ENCODE results near the gene CLIC6.
"Not testable (repeated sequence)": the region's sequence is repeated elsewhere in the genome, so short reads cannot be mapped to it uniquely, and the experiment has no call there.

CLIC6 gene

DNA sequence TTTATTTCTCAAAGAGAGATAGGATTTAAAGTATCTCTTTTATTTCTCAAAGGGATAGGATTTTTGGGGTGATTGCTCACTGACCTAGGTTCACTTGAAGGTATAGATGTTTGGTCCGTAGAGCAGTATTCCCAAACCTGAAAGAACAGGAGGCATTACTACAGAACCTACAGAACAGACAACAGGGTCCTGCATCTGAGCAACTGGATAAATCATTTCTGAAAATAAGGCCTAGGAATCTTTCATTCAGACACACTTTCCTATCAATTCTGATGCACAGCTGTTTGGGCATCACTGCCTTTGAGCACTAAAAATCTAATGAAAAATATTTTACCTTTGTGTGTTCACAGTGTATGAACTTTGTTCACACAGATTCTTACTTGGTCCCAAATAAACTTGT, 17.2 kb upstream of the CLIC6 start:
- no peak for FAIRE-seq
- no peak for DNase-seq (ENCODE audit: low spot score)

DNA sequence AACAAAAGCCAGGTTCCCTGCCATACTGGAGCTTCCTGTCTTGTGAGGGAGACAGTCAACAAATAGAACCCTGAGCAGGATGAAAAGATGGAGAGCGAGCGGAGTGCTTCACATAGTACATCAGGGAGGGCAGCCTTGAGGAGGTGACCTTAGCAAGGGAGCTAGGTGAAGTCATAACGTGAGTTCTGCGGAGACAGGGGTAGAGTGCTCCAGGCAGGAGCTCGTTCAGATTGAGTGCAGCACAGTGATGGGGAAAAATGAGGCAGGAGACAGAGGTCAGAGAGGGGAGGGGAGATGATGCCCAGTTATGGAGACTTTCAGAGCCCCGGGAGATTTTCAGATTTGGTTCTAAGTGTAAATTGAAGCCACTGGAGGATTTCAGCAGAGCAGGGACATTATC, 15.3 kb upstream of the CLIC6 start:
- no peak for FAIRE-seq
- DNase-seq (ENCODE audit: low spot score): no peak

DNA sequence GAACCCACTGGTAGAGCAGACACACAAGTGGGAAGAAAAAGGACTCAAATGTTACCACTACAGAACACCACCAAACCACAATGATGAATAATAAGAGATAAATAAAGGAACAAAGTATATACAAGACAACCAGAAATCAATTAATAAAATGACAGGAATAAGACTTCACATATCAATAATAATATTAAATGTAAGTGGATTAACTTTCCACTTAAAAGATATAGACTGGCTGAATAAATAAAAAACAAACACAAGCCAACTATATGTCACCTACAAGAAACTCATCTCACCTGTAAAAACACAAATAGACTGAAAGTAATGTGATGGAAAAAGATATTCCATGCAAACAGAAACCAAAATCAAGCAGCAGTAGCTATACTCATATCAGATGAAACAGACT, 6.9 kb upstream of the CLIC6 start:
- DNase-seq (ENCODE audit: low spot score) (no peak), FAIRE-seq (no peak)

DNA sequence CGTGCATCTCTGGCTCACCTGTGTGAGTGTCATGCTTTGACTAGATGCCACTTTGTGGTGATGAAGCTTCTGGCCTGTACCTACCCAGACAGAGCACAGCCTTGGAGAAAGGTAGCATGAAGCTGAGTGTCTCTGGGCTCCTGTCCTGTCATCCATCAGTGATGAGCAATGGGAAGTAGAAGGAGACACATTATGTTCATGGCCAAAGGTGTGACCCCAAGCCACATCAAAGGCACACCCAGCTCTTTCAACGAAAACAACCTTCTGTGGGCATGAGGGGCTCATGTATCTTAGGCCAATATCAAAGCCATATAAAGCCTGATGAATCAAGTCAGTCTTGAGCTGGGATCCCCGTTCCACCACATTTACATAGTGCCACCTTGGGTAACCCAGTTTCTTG, 1.0 kb upstream of the CLIC6 start:
- FAIRE-seq (no peak), DNase-seq (ENCODE audit: low spot score) (no peak)

DNA sequence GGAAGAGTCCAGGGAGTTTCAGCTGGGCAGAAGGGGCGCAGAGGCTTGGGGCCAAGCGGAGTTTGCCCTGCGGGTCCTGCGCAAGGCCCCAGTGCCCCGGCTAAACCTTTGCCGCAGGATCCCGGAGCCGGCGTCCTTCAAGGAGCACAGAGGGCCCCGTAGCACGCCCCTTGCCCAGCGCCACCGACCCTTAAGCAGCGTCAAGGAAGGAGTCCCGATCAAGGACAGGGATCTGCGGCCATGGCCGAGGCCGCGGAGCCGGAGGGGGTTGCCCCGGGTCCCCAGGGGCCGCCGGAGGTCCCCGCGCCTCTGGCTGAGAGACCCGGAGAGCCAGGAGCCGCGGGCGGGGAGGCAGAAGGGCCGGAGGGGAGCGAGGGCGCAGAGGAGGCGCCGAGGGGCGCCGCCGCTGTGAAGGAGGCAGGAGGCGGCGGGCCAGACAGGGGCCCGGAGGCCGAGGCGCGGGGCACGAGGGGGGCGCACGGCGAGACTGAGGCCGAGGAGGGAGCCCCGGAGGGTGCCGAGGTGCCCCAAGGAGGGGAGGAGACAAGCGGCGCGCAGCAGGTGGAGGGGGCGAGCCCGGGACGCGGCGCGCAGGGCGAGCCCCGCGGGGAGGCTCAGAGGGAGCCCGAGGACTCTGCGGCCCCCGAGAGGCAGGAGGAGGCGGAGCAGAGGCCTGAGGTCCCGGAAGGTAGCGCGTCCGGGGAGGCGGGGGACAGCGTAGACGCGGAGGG, 520 bp downstream of the CLIC6 start:
- FAIRE-seq (no peak), DNase-seq (ENCODE audit: low spot score) (no peak)

DNA sequence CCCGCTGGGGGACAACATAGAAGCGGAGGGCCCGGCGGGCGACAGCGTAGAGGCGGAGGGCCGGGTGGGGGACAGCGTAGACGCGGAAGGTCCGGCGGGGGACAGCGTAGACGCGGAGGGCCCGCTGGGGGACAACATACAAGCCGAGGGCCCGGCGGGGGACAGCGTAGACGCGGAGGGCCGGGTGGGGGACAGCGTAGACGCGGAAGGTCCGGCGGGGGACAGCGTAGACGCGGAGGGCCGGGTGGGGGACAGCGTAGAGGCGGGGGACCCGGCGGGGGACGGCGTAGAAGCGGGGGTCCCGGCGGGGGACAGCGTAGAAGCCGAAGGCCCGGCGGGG, 1.1 kb downstream of the CLIC6 start:
- not testable (repeated sequence) for DNase-seq (ENCODE audit: low spot score); FAIRE-seq

DNA sequence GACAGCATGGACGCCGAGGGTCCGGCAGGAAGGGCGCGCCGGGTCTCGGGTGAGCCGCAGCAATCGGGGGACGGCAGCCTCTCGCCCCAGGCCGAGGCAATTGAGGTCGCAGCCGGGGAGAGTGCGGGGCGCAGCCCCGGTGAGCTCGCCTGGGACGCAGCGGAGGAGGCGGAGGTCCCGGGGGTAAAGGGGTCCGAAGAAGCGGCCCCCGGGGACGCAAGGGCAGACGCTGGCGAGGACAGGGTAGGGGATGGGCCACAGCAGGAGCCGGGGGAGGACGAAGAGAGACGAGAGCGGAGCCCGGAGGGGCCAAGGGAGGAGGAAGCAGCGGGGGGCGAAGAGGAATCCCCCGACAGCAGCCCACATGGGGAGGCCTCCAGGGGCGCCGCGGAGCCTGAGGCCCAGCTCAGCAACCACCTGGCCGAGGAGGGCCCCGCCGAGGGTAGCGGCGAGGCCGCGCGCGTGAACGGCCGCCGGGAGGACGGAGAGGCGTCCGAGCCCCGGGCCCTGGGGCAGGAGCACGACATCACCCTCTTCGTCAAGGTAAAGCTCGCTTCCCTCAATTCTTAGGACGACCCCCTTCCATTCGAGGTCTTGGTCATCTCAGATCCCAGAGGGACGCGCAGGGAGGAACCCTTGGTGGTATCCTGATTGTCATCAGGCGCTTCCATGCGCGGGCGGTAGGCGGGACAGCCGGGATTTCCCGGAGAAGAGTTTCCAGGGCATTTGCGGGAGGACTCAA, 1.6 kb downstream of the CLIC6 start:
- no peak for FAIRE-seq
- DNase-seq (ENCODE audit: low spot score): no peak

DNA sequence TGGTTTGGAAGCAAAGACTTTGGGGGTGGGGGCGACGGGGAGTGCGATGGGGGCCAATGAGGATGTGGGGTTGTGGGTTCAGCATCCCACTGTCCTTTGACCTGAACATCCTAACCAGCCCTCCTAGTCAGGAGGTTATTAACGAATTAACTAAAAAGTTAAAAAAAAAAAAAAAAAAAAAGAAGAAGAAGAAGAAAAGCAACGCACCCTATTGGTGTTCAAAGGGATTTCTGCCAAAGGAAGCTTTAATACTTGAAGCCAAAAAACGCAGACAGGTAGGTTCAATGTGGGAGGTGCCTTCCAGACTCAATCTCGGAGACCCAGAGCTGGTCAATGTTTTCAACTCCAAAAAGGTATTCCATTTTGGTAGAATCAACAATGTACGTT, 2.2 kb downstream of the CLIC6 start:
- no peak for DNase-seq (ENCODE audit: low spot score)
- no peak for FAIRE-seq

DNA sequence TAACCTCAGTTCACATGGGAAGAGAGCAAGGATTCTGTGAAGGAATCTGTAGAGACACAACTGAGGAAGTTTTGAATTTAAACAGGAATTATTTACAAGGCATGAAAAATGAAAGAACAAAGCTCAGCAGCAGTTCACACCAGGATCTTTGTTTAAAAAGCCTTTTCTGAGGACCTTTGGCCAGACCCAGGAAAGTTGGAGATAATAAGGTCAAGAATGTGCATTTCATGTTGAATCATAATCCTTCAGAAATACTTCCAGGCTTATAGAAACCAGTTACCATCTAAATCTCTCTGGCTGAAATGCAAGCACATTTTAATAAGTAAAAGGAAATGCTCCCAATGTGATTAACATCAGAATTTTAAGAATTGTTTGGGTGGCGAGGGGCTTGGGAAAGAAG, 2.7 kb downstream of the CLIC6 start:
- FAIRE-seq (no peak), DNase-seq (ENCODE audit: low spot score) (no peak)

DNA sequence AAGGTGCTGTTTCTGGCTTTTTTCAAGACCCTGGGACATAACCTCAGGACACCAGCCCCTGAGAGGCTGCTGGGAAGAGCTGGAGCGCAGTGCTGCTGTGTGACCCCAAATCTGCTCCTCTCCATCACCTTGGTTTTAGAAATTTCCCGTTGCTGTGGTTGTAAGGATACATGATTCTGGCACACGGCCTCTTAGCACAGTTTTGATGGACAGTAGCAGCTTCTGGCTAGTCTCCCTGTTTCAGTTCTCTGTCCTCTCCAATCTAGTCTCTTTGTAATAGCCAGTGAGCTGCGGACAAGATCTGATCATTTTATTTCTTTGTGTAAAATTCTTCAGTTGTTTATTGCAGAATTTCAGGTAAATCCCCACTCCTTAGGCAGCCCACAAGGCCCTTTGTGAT, 3.1 kb downstream of the CLIC6 start:
- FAIRE-seq: no peak
- DNase-seq (ENCODE audit: low spot score): no peak

DNA sequence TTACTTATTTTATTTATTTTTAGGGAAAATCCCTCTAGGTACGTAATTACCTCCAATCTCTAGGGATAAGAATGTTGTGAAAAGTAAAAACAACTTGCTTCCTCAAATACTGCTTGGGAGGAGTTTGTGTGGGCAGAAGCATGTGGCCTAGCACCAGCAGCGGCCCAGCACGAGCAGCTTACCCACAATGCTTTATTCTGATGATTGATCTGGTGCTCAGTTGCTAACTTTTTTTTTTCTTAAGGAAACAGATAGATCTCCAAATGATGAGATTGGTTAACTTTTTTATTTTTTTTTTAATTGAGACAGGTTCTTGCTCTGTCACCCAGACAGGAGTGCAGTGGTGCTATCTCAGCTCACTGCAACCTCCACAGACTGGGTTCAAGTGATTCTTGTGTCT, 4.2 kb downstream of the CLIC6 start:
- no peak for DNase-seq (ENCODE audit: low spot score)
- no peak for FAIRE-seq

DNA sequence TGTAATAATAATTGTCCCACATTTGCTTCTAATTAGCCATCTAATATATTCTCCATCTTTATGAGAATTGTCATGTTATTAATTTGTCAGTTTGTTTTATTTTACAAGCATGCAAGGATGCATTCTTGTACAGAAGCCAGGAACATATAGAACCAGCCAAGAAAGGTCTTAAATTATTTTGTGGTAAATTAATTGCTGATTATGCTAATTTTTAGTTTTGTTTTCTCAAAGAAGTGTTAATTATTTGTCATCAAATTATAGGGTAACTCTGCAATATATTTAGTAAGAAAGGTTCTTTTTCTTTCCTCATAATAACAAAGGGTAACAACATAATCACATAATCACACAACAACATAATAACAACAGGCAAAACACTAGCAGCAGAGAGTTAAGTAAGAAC, 5.7 kb downstream of the CLIC6 start:
- DNase-seq (ENCODE audit: low spot score): no peak
- FAIRE-seq: no peak

DNA sequence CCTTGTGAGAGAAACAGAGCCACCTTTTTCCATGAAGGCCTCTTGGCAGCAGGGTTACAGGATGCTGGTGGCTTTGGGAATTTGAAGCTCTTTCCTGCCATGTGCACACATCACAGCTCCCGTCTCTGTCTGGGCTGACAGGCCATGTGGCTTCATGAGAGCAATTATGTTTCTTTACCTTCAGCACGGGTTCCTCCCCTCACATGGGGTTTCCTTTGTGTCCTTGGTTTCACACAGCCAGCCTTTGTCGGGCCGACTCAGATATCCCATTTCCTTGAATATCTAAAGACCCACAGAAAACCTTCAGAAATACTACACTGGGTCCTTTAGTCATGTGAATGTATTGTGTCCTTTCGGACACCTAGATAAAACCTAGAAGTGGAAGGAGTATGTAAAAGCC, 7.1 kb downstream of the CLIC6 start:
- DNase-seq (ENCODE audit: low spot score) (no peak), FAIRE-seq (no peak)

DNA sequence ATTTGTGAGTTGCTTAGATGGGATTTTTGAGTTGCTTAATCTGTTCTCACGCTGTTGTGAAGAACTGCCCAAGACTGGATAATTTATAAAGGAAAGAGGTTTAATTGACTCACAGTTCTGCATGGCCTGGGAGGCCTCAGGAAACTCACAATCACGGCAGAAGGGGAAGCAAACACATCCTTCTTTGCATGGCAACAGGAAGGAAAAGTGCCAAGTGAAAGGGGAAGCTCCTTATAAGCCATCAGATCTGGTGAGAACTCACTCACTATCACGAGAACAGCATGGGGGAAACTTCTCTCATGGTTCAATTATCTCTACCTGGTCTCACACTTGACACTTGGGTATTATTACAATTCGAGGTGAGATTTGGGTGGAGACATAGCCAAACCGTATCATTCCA, 10.3 kb downstream of the CLIC6 start:
- no peak for FAIRE-seq

DNA sequence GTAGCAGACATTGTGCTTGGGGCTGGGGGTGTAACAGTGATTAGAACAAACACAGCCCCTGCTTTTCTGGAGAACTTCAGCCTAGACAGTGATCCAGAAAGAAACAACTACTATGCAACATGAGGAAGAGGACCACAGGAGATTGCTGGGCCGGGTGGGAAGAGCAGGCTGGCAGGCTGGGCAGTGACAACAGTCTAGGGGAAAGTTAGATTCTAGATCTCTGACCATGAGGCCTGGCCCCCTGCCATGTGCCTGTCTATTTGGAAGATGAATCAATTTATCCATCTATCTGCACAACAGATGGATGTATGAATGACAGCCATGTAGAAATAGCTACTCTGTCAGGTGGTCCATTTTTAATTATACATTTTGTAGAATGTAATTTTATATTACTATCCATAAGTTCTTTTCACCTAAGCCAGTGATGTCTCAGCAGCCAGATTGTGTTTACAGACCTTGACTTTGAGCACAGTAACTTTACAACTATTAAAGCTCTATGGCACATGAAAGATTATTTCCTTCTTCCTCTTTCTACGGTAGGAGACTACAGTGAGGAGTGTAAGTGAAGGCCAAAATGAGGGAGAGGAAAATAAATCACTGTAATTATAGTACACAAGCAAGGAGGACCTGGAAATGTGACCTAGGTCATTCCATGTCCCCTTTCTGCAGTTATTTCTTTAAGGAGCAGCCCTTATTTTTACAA, 15.5 kb downstream of the CLIC6 start:
- FAIRE-seq (no peak), DNase-seq (ENCODE audit: low spot score) (no peak)

More for the DNA sequence above, 10.3 kb downstream of the CLIC6 start:
- DNase-seq (ENCODE audit: low spot score): no peak

DNA sequence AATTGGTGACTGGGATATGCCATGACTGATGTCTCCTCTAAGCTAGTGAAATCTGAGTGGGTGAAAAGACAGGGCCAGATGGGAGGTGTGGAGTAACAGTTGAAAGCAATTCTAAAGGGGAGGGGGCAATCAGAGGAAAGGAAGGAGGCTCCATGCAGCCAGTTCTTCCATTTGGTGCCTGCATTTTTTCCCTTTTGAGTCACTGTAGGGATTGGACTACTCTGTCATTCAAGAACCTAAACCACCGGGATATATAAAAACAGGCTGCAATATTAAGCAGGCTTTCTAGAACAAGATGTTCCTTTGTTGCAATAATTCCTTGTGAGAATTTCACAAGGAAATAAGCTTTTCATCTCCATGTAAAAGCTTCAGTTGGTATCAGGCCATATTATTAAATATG, 18.3 kb downstream of the CLIC6 start:
- DNase-seq (ENCODE audit: low spot score) (no peak), FAIRE-seq (no peak)

DNA sequence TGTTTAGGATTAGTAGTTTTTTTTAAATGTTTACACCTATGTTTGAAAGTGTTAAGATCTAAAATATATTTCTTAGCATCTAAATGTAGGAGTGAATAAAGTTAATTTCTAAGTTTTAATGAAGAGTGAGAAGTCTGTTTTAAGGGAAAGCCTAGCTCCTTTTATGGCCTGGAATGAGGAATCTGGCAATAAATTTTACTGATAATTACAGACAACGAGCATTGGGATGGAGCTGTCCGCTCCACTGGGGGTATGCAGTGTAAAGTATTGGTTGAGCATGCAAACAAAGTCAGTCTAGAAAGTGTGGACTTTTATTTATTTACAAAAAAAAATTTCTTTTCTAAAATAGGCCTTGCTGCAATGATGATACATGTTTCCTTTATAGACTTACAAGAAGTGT, 19.0 kb downstream of the CLIC6 start:
- DNase-seq (ENCODE audit: low spot score): no peak
- FAIRE-seq: no peak

DNA sequence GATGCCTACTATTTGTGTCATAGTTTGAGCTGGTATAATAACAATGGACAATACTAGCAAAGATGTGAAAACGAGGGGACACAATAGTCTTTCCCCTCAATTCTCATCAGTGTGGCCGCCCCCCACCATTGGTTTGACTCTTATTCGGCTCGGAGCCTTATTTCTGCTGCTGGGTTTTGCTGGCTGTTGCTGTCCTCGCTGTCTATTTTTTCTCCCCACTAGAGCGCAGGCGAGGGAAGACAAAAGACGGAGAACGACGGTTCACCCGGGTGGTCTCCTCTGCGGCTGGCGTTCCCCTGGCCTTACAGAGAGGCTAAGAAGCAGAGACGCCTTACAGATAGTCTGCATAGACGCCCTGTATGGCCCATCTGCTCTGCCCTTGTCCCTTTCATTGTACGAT, 19.4 kb downstream of the CLIC6 start:
- DNase-seq (ENCODE audit: low spot score): no peak
- no peak for FAIRE-seq

DNA sequence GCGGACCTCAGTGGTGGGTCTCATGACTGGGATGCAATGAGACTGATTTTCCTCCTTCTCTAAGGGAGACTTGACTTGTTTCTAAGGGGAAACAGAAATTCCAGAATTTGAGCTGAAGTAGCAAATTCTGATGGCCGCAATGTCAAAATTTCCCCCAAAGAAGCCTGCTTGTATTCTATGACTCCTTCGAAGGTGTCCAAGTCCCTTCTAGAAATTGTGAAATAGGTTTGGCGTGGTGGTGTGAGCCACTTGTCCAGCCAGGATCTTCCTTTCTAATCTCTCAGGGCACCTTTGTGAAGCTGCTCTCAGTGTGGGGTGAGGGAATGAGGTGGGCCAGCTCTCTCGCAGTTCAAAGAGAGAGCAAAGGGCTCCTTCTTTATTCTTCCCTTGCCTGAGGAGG, 19.9 kb downstream of the CLIC6 start:
- no peak for FAIRE-seq
- DNase-seq (ENCODE audit: low spot score): no peak

DNA sequence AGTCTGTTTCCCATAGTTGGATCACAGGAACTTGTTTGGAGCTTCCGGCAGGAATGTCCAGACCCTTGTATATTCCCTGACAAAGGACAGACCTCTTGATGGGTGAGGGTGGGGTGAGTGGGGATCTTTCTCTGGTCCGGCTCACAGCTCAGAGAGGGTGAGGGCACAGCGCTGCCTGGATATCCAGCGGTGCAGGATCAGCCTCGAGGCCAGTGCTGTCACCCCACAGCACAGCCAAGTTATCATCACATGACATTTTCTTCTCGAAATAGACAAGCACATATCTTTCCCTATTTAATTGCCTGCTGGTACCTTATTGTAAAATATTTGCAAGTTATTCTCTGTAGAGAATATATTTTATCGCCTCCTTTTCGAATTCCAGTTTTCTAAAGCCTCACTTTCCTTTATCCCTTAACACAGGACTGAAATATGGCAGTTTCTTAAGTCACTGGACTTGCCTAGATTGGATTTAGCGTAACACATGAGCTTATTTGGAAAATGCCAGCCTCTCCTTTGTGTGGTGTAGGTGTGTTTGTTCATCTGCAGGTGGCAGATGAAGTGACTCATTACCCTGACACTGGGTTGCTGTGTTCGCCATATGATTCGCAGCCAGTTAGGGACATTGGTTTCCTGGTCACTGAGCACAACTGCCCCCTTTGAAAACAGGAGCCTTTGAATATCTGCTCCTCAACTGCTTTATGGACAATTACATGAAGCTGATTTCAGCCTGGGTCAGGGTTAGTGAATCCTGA, 21.4 kb downstream of the CLIC6 start:
- FAIRE-seq (no peak), DNase-seq (ENCODE audit: low spot score) (no peak)

DNA sequence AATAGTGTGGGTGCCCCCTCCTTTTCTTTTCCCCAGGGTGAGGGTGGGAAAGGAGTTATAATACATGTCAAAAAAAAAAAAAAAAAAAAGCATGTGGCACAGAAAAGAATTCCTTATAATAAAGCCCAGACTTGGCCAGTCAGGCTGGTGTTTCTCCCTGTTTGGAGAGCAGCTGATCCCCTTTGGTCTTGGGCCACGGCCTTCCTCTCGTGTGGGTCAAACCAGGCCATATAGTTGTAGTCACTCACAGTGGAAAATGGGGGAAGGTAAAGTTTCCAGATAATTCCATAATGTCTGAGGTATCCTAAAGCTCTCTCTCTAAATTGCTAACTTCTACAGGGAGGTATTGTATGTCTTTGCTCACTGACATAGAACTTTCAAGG, 22.0 kb downstream of the CLIC6 start:
- DNase-seq (ENCODE audit: low spot score) (no peak), FAIRE-seq (no peak)

DNA sequence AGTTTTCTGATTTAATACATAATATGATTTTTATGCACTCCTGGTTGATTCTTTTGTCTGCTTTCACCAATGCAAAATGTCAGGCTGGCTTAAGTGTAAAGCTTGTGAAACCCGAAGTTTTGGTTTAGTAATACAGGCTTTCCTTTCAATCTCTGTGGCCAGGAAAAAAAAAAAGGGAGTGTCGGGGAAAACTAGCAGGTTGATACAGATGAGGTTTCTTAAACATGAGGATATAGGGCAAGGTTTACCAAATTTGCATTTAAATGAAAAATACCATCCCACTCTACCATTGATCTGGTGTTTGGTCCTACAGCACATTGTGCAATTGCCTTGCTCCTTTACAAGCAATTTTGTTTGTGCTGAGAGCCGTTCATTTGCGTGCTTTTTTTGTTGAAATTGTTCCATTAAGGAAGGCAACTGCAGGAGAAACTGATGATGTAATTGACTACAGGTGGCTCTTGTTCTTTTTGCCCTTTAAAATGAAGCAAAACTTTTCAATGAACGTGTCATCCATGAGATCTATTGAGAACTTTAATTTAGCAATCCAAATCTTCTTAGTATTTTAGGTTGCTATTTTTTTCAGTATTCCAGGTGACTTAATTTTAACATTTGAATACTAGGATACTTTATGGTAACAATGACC, 22.7 kb downstream of the CLIC6 start:
- DNase-seq (ENCODE audit: low spot score): no peak
- FAIRE-seq: no peak

Measured in RCC 7860 (cell line).